Measurements from ENCODE around the gene KCNIP1. TPM values are rescaled to one million over a fixed set of nuclear protein-coding genes. Genes with fewer than 3 reads are reported as not detected.

KCNIP1 gene
- total and polyA plus RNA-seq, 2 of the 8 experiments (the other 6 are each of a cell fraction or from before 2014, with no cell fraction given): 0.52 to 0.83 TPM

DNA sequence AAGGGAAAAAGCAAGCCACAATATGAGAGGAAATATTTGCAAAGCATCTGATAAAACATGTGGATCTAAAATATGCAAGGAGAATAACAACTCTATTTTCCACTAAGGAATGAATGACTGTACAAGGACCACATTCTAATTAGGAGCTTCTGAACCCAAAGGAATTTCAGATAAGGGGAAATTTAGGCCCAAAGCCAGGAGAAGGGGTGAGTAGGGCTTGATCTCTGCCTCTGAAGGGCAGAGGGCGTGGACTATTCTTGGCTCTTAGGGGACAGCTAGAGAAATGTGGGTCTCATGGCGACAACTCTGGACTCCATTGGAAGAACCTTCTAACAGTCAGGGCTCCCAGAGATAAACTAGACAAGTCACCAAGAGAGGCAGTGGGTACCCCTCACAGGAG, 147.0 kb downstream of the KCNIP1 start:
- no peaks in the 10 kb centered on the region for H3K27me3 ChIP-seq (replicated peaks in 1 of 4; ENCODE audit: control insufficient read depth in 3 of 4, extremely low read depth in 1 of 4, insufficient read depth in 3 of 4, low read length in 3 of 4)
- H3K79me1 ChIP-seq (ENCODE audit: low read depth, low read length): no peaks in the 10 kb centered on the region
- H4K20me1 ChIP-seq (replicated peaks in 1 of 2; ENCODE audit: control insufficient read depth in 1 of 2, insufficient read depth in 2 of 2, low read length in 2 of 2): no peaks in the 10 kb centered on the region
- H3K36me3 ChIP-seq (ENCODE audit: control insufficient read depth in 2 of 4, insufficient read depth in 4 of 4, low read length in 3 of 4): no peaks in the 10 kb centered on the region
- peaks cover 0 to 8% (median 5%) of the 10 kb centered on the region in 4 experiments; a peak in 4 of 7 replicates for H3K4me1 ChIP-seq (replicated peaks in 1 of 4; ENCODE audit: control insufficient read depth in 3 of 4, insufficient read depth in 4 of 4, low read length in 3 of 4)
- H3K79me2 ChIP-seq (ENCODE audit: control insufficient read depth in 1 of 2, insufficient read depth in 2 of 2, low read length in 2 of 2): no peaks in the 10 kb centered on the region
- no peaks in the 10 kb centered on the region for H3K23me2 ChIP-seq (ENCODE audit: low read depth, low read length)
- WGBS, 2 experiments (ENCODE audit: extremely low coverage in 1 of 2, insufficient coverage in 1 of 2, insufficient read length in 1 of 2, insufficient replicate concordance in 2 of 2, low coverage in 1 of 2, low lambda C conversion rate in 2 of 2, missing lambda C conversion rate in 1 of 2): 86% methylated on average over 2 of the region's 2 CpGs; no CpG with 5 or more reads in 1 of the 2 experiments
- no peak for FAIRE-seq
- no peak for DNase-seq (ENCODE audit: low read depth in 1 of 2, low spot score in 2 of 2)
- H2BK20ac ChIP-seq (ENCODE audit: low read length): no peak overlapping the region
- H2BK120ac ChIP-seq (replicated peaks; ENCODE audit: low read depth, low read length): no peak overlapping the region
- H3K4me3 ChIP-seq (ENCODE audit: extremely low read depth in 1 of 4, insufficient read depth in 2 of 4, low read depth in 3 of 4, low read length in 4 of 4): no peak overlapping the region
- no peak overlapping the region for H2AFZ ChIP-seq (ENCODE audit: low read length)
- no peak overlapping the region for H3K56ac ChIP-seq (replicated peaks; ENCODE audit: insufficient read length, low read depth, low read length)
- no peak overlapping the region for H3K4ac ChIP-seq (replicated peaks; ENCODE audit: insufficient read length, low read depth, low read length)
- POLR2A ChIA-PET (ENCODE audit: partially characterized antibody): interaction anchor here (1.9 kb wide), 1 partner anchor 9 kb away, joined by 5 read pairs; no protein-coding TSS in a partner anchor
- no peak overlapping the region for H2AK5ac ChIP-seq (ENCODE audit: low read depth, low read length)
- no peak overlapping the region for H2BK12ac ChIP-seq (ENCODE audit: low read depth, low read length)
- no peak overlapping the region for H3K23ac ChIP-seq (ENCODE audit: insufficient read length)
- H3K4me2 ChIP-seq (ENCODE audit: insufficient read depth in 1 of 2, low read depth in 2 of 2, low read length in 2 of 2): no peak overlapping the region
- no peak overlapping the region for H4K91ac ChIP-seq (replicated peaks; ENCODE audit: insufficient read length, low read length)
- H4K8ac ChIP-seq (ENCODE audit: extremely low read depth, insufficient read depth, low read length): no peak overlapping the region
- H3K14ac ChIP-seq (ENCODE audit: insufficient read length): no peak overlapping the region
- no peak overlapping the region for H2BK5ac ChIP-seq (ENCODE audit: low read depth, low read length)
- H3K27ac ChIP-seq (ENCODE audit: low read depth, low read length): no peak overlapping the region
- H2BK15ac ChIP-seq (ENCODE audit: low read length): no peak overlapping the region
- H3K9me3 ChIP-seq (ENCODE audit: insufficient read depth in 2 of 2, low read depth in 1 of 2, low read length in 1 of 2): no peaks in the 10 kb centered on the region
- CTCF ChIA-PET (ENCODE audit: partially characterized antibody): interaction anchor here (1.3 to 2.5 kb wide), 4 partner anchors 8 to 141 kb away, joined by 3 to 9 read pairs (median 6); no protein-coding TSS in a partner anchor
- H3K9ac ChIP-seq (replicated peaks in 1 of 4; ENCODE audit: extremely low read depth in 1 of 4, low read depth in 3 of 4, low read length in 3 of 4): no peak overlapping the region
- no peak overlapping the region for H4K5ac ChIP-seq (ENCODE audit: insufficient read length, low read depth, low read length)
- no peak overlapping the region for H3K18ac ChIP-seq (ENCODE audit: extremely low read depth, low read length)
- TF ChIP-seq, protein P1, sequence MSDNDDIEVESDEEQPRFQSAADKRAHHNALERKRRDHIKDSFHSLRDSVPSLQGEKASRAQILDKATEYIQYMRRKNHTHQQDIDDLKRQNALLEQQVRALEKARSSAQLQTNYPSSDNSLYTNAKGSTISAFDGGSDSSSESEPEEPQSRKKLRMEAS (IDR thresholded peaks at IDR 0.05): no peak
- TF ChIP-seq, protein P2, sequence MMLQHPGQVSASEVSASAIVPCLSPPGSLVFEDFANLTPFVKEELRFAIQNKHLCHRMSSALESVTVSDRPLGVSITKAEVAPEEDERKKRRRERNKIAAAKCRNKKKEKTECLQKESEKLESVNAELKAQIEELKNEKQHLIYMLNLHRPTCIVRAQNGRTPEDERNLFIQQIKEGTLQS (IDR thresholded peaks at IDR 0.05; ENCODE audit: insufficient read depth, low read depth, low read length): no peak
- TF ChIP-seq TAF1 (IDR thresholded peaks at IDR 0.05; ENCODE audit: low read depth, low read length): no peak
- no peak for TF ChIP-seq RXRA (IDR thresholded peaks at IDR 0.05; ENCODE audit: insufficient read depth, low read depth, low read length)
- no peak for TF ChIP-seq POU5F1 (IDR thresholded peaks at IDR 0.05; ENCODE audit: low read depth, low read length)
- no peak for TF ChIP-seq RNF2 (IDR thresholded peaks at IDR 0.05; ENCODE audit: borderline replicate concordance, low read depth, low read length, missing control alignments, poor library complexity, severe bottlenecking)
- TF ChIP-seq CEBPB (IDR thresholded peaks at IDR 0.05; ENCODE audit: low read depth, low read length): no peak
- no peak for TF ChIP-seq SP1 (IDR thresholded peaks at IDR 0.05; ENCODE audit: low read depth, low read length)
- no peak for TF ChIP-seq SAP30 (IDR thresholded peaks at IDR 0.05; ENCODE audit: insufficient read depth, insufficient replicate concordance, low read length)
- no peak for TF ChIP-seq SIRT6 (IDR thresholded peaks at IDR 0.05; ENCODE audit: low read length)
- TF ChIP-seq POLR2AphosphoS5 (IDR thresholded peaks at IDR 0.05; ENCODE audit: low read depth, low read length): no peak
- no peak for TF ChIP-seq TEAD4 (IDR thresholded peaks at IDR 0.05; ENCODE audit: low read depth, low read length)
- TF ChIP-seq RBBP5 (IDR thresholded peaks at IDR 0.05; ENCODE audit: borderline replicate concordance, low read depth, low read length): no peak
- TF ChIP-seq POLR2A (IDR thresholded peaks at IDR 0.05; ENCODE audit: control extremely low read depth in 1 of 2, low read depth in 2 of 2, low read length in 2 of 2): no peak

Data from H1 (cell line).